Uterus (tissue), 4 donors: ENCODE measurements around the gene LARGE2. TPM values are rescaled to one million over a fixed set of nuclear protein-coding genes. Genes with fewer than 3 reads are reported as not detected.

Source experiments
- DNase-seq, 2 donors: peaks; one replicate each; pipeline ENCODE4 v3.0.0-alpha.2; 2019 to 2020
- H3K27ac ChIP-seq, 2 donors: fragments of 200-600 bp; sonication (generic); 1 replicate in 1 of 2; 2 replicates in 1 of 2; pipeline ENCODE4 v1.5.1; 2016 to 2018
- H3K27me3 ChIP-seq, 2 donors: fragments of 200-600 bp; sonication (generic); one replicate each; pipeline ENCODE4 v1.5.1; 2018 to 2019; ENCODE audit warnings: control low read depth in 1 of 2
- H3K36me3 ChIP-seq, 2 donors: fragments of 200-600 bp; sonication (generic); one replicate each; pipeline ENCODE4 v1.5.1; 2019; ENCODE audit warnings: control low read depth in 1 of 2
- H3K4me1 ChIP-seq, 2 donors: fragments of 200-600 bp; sonication (generic); one replicate each; pipeline ENCODE4 v1.5.1; 2018 to 2019; ENCODE audit warnings: control low read depth in 1 of 2
- H3K4me3 ChIP-seq, 2 donors: fragments of 200-600 bp; sonication (generic); 1 replicate in 1 of 2; 2 replicates in 1 of 2; pipeline ENCODE4 v1.5.1; 2018 to 2019; ENCODE audit warnings: mild to moderate bottlenecking in 1 of 2
- H3K9me3 ChIP-seq, 2 donors: fragments of 200-600 bp; sonication (generic); one replicate each; pipeline ENCODE4 v1.5.1; 2019; ENCODE audit warnings: control low read depth in 1 of 2
- POLR2A ChIP-seq, 2 donors: fragments of 450-650 bp; IDR thresholded peaks; one replicate each; pipeline ENCODE4 v1.6.1; 2016; ENCODE audit warnings: antibody characterized with exemption in 2 of 2, mild to moderate bottlenecking in 1 of 2, moderate library complexity in 1 of 2
- intact Hi-C: fragments of 100-400 bp; cut with DNase I; formaldehyde crosslinking; loops from one replicate; pipeline ENCODE4 v1.15.1; 2023; ENCODE audit warnings: low total_unique reads
- total RNA-seq, 4 donors: library from RNA; depleted of rRNA in 3 of 4; stranded (reverse); fragments of >200 nt in 3 of 4; gene quantifications; one replicate each; pipeline versions ENCODE4 v1.1.0 to v1.2.4, GENCODE V29; 2014 to 2023
- TF ChIP-seq, protein P1 (sequence below), 4 experiments: fragments of 200-600 bp in 2 of 4; fragments of 450-650 bp in 2 of 4; sonication (generic) in 2 of 4; IDR thresholded peaks; one replicate each; pipeline ENCODE4 v1.5.1; 2016 to 2019; ENCODE audit warnings: antibody characterized with exemption in 4 of 4, mild to moderate bottlenecking in 2 of 4, moderate library complexity in 1 of 4
- donor health status: DM: yes; HTN: yes; CAD: no.

The LARGE2 gene
- total RNA-seq, 4 donors from 2014 or later, result 0.64 to 4.4 (median 2.4) TPM; not detected in 1

DNA sequence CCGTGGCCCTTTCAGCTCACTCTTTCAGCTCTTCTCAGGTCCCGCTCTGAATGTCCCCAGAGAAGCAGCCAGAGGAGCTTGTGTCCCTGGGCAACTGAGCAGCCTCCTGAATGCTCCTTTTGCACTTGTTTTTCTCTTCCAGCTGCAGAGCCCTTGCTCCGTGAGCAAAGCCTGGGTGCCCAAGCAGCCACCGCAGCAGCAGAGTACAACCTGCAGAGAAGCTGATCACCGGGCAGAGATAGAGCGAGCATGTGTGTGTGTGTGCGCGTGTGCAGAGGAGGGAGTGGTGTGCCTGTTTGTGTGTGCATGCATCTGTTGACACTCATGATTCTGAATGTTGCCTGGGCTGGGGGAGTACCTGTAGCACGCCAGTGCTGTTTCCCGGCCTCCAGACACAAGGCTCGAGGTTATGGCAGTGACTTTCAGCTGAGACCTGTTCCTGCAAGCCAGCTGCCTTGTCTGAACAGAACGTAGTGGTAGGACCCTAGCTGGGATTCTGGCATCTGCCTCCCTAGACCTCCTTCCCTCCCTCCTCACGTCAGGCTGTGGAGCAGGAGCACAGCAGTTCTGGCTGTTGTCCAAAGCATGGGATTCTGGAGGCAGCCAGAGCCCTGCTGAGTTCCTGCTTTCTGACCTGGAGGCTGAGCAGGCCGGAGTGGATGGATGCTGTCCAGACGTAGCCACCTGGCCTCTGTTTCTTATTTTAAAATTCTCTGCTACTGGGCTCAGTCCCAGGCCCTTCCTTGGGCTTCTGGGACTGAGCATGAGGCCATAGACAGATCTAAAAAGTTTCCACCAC is 41.5 kb upstream of the LARGE2 start:
- Histone ChIP-seq H3K9me3 (no peaks in the 10 kb centered on the region), H3K4me3 (no peak overlapping the region), H3K27me3 (no peaks in the 10 kb centered on the region), H3K27ac (peak overlapping the region; percentile 66 to 67), H3K36me3 (no peaks in the 10 kb centered on the region), H3K4me1 (peaks cover 0 to 10% of the 10 kb centered on the region in 2 donors)
- intact Hi-C loops, result no loop called here
- TF ChIP-seq, protein P1, sequence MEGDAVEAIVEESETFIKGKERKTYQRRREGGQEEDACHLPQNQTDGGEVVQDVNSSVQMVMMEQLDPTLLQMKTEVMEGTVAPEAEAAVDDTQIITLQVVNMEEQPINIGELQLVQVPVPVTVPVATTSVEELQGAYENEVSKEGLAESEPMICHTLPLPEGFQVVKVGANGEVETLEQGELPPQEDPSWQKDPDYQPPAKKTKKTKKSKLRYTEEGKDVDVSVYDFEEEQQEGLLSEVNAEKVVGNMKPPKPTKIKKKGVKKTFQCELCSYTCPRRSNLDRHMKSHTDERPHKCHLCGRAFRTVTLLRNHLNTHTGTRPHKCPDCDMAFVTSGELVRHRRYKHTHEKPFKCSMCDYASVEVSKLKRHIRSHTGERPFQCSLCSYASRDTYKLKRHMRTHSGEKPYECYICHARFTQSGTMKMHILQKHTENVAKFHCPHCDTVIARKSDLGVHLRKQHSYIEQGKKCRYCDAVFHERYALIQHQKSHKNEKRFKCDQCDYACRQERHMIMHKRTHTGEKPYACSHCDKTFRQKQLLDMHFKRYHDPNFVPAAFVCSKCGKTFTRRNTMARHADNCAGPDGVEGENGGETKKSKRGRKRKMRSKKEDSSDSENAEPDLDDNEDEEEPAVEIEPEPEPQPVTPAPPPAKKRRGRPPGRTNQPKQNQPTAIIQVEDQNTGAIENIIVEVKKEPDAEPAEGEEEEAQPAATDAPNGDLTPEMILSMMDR (IDR thresholded peaks at IDR 0.05), result no peak
- no peak for TF ChIP-seq POLR2A (IDR thresholded peaks at IDR 0.05)
- peak in 1 of 2 donors; percentile 42 for DNase-seq

DNA sequence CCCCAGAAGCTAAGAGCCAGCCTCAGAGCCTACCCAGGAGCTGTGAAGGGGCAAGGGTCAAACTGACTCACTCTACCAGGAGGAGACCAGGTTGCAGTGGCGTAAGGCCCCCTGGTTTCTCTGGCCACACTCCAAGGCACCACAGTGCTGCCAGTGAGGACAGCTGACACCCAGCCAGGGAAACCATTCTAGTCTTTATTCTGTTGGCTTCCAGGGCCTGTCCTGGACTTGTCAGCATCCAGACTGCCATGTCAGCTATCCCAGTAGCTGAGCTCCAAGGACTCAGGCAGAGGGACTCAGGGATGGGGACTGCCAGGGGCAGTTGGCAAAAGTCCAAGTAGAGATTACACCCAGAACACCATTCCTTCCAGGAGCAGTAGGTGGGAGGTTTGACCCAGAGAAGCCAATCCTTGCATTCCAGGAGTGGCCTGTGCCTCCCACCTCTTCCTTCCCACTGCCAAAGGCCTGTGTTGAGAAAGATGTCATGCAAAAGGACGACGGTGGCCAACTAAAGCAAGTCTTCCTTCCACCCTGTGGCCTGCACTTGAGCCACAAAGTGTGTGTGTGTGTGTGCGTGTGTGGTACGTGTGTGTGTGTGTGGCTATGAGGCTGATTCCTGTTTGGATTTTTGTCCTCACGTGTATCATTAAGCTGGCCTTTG is 40.6 kb upstream of the LARGE2 start:
- TF ChIP-seq, protein P1 (IDR thresholded peaks at IDR 0.05), result no peak
- no peak for TF ChIP-seq POLR2A (IDR thresholded peaks at IDR 0.05)
- H3K27ac ChIP-seq, result peak overlapping the region in 1 of 2 donors; percentile 11
- H3K27me3 ChIP-seq, result no peaks in the 10 kb centered on the region
- DNase-seq, result no peak
- intact Hi-C loops, result no loop called here
- no peak overlapping the region for H3K4me3 ChIP-seq
- H3K4me1 ChIP-seq, result peaks cover 0 to 11% of the 10 kb centered on the region in 2 donors
- H3K9me3 ChIP-seq, result no peaks in the 10 kb centered on the region
- no peaks in the 10 kb centered on the region for H3K36me3 ChIP-seq

- no peaks in the 10 kb centered on the region for H3K9me3 ChIP-seq
- no peak for TF ChIP-seq POLR2A (IDR thresholded peaks at IDR 0.05)
- TF ChIP-seq, protein P1 (IDR thresholded peaks at IDR 0.05), result no peak
- no peak overlapping the region for H3K4me3 ChIP-seq
- no peaks in the 10 kb centered on the region for H3K27me3 ChIP-seq
- H3K36me3 ChIP-seq, result no peaks in the 10 kb centered on the region
- intact Hi-C loops, result no loop called here
- H3K27ac ChIP-seq, result no peak overlapping the region
- peaks cover 0 to 11% of the 10 kb centered on the region in 2 donors for H3K4me1 ChIP-seq
- no peak for DNase-seq
Observed at GRCh38 chr11:45884596-45885185, 37.8 kb upstream of the LARGE2 start.

DNA sequence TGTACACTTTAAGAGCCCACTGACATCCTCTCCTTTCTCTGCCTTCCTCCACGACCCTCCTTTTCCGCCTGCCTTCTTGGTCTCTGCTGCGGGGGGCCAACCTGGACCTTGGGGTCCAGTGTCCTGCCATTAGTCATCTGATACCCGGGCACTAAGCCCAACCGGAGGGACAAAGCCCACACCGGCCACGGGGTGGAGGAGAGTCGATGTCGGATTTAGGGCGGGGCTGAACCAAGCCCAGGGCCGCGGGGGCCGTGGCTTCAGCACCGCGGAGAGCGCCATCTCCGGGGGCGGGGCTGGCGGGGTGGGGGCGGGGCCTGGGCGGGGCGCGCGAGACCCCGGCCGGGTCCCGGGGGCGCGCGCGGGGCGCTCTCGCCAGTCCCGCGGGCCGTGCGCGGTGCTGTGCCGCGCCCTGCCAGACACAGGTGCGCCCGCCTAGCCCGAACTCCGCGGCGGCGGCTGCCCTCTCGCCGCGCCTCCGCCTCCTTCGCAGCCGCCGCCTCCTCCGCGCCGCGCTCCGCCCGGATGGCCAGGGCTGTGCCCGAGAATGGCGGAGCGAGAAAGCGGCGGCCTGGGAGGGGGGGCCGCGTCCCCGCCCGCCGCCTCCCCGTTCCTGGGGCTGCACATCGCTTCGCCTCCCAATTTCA is 37.1 kb upstream of the LARGE2 start, which contains the start of gene MAPK8IP1:
MAPK8IP1 (plus strand) TSS at position 378 of the 647 bp plus-strand sequence; CDS start at position 548, 170 bp downstream.
- Histone ChIP-seq H3K4me1 (peaks cover 0 to 9% of the 10 kb centered on the region in 2 donors), H3K4me3 (peak within 1 kb of the TSS; percentile 5 to 37), H3K27me3 (no peaks in the 10 kb centered on the region), H3K9me3 (no peaks in the 10 kb centered on the region), H3K36me3 (no peaks in the 10 kb centered on the region), H3K27ac (no peak within 1 kb of the TSS)
- intact Hi-C loops, result no loop called here
- TF ChIP-seq, protein P1 (IDR thresholded peaks at IDR 0.05), result no peak
- peak in 1 of 2 donors; percentile 28 for TF ChIP-seq POLR2A (IDR thresholded peaks at IDR 0.05)
- peak in 1 of 2 donors; percentile 55 for DNase-seq
